Measurements from ENCODE around the gene STUB1. TPM values are rescaled to one million over a fixed set of nuclear protein-coding genes. Genes with fewer than 3 reads are reported as not detected.

STUB1 gene
- total and polyA plus RNA-seq, 10 donors = 68.9 to 160 (median 88.3) TPM

GRCh38 chr16:676913-677312 is 3.3 kb upstream of the STUB1 start:
- DNase-seq = no peak
- Histone ChIP-seq H3K4me1 (peaks cover 27 to 73% (median 53%) of the 10 kb centered on the region in 6 donors), H3K27ac (no peak overlapping the region), H3K36me3 (peaks cover 0 to 36% (median 25%) of the 10 kb centered on the region in 6 donors), H3K27me3 (replicated peaks in 1 of 7) (peaks cover 0 to 39% (median 15%) of the 10 kb centered on the region in 7 donors), H3K4me3 (no peak overlapping the region), H3K9me3 (no peaks in the 10 kb centered on the region)
- 59 to 82% (median 67%) methylated on average over 16 to 23 of the region's 23 CpGs for WGBS, 5 donors
- intact Hi-C loops (cut with DNase I; ENCODE audit: low total_unique reads) = no loop called here
- no peak for TF ChIP-seq CTCF (IDR thresholded peaks at IDR 0.05 in 8 of 11, conservative IDR thresholded peaks at IDR 0.05 in 3 of 11)
- TF ChIP-seq POLR2AphosphoS5 (IDR thresholded peaks at IDR 0.05) = no peak
- TF ChIP-seq POLR2A (IDR thresholded peaks at IDR 0.05) = no peak

- no peak for DNase-seq
- H3K4me1 ChIP-seq = peaks cover 28 to 79% (median 59%) of the 10 kb centered on the region in 6 donors
- peaks cover 0 to 39% (median 15%) of the 10 kb centered on the region in 7 donors for H3K27me3 ChIP-seq (replicated peaks in 1 of 7)
- H3K9me3 ChIP-seq = no peaks in the 10 kb centered on the region
- H3K27ac ChIP-seq = no peak overlapping the region
- TF ChIP-seq CTCF (IDR thresholded peaks at IDR 0.05 in 8 of 11, conservative IDR thresholded peaks at IDR 0.05 in 3 of 11) (no peak), POLR2A (IDR thresholded peaks at IDR 0.05) (no peak), POLR2AphosphoS5 (IDR thresholded peaks at IDR 0.05) (no peak)
- WGBS, 5 donors = 54 to 74% (median 62%) methylated on average over 37 to 57 of the region's 57 CpGs
- H3K4me3 ChIP-seq = no peak overlapping the region
- intact Hi-C loops (cut with DNase I; ENCODE audit: low total_unique reads) = no loop called here
- peaks cover 0 to 36% (median 25%) of the 10 kb centered on the region in 6 donors for H3K36me3 ChIP-seq
Measured at GRCh38 chr16:677316-678190, 2.7 kb upstream of the STUB1 start.

GRCh38 chr16:678209-678857 is 1.9 kb upstream of the STUB1 start:
- no peak for DNase-seq
- H3K4me3 ChIP-seq = no peak overlapping the region
- peaks cover 30 to 85% (median 67%) of the 10 kb centered on the region in 6 donors for H3K4me1 ChIP-seq
- TF ChIP-seq POLR2AphosphoS5 (IDR thresholded peaks at IDR 0.05) (no peak), CTCF (IDR thresholded peaks at IDR 0.05 in 8 of 11, conservative IDR thresholded peaks at IDR 0.05 in 3 of 11) (no peak), POLR2A (IDR thresholded peaks at IDR 0.05) (no peak)
- 70 to 83% (median 77%) methylated on average over 9 to 21 of the region's 21 CpGs for WGBS, 5 donors
- peaks cover 0 to 36% (median 22%) of the 10 kb centered on the region in 6 donors for H3K36me3 ChIP-seq
- intact Hi-C loops (cut with DNase I; ENCODE audit: low total_unique reads) = no loop called here
- H3K27ac ChIP-seq = peak overlapping the region in 1 of 8 donors; percentile 97
- peaks cover 0 to 39% (median 15%) of the 10 kb centered on the region in 7 donors for H3K27me3 ChIP-seq (replicated peaks in 1 of 7)
- H3K9me3 ChIP-seq = no peaks in the 10 kb centered on the region

Data from spleen (tissue), 11 donors.